ENCODE results near the gene AFF2. TPM values are rescaled to one million over a fixed set of nuclear protein-coding genes. Genes with fewer than 3 reads are reported as not detected.

Gene AFF2
- total RNA-seq, 2 donors from 2014 or later: 0.89 to 3.2 TPM

DNA sequence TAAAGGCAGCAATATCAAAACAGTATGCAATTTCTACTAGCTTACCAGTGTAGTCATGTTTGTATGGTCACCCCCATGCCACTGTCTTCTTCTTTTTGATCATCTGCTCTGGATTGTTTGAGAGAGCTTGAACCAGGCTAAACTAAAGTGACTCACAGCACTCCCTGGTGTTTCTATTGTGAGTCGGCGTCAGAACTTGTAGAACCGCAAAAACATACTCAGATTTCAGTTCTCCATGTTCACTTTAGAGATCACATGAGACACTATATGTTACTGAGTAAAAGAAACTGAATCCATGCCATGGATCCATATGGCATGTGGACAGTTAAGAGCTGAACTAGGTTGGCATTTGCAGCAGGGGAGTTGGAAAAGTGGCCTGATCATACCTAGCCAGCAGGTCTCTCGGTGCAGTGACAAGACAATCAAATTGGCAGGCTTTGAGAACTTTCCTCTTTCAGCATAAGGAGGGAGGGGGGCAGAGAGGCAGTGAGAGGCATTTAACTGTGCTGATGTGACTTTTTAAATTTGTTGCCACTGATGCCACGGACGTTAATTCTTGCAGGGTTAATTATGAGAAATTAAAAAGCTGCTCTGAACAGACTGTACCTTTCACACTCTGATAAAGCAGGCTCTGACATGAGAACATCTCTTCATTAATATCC is 88.4 kb downstream of the AFF2 start:
- no peaks in the 10 kb centered on the region for H3K36me3 ChIP-seq
- H3K4me1 ChIP-seq: no peaks in the 10 kb centered on the region
- no peak overlapping the region for H3K4me3 ChIP-seq
- TF ChIP-seq, protein P1, sequence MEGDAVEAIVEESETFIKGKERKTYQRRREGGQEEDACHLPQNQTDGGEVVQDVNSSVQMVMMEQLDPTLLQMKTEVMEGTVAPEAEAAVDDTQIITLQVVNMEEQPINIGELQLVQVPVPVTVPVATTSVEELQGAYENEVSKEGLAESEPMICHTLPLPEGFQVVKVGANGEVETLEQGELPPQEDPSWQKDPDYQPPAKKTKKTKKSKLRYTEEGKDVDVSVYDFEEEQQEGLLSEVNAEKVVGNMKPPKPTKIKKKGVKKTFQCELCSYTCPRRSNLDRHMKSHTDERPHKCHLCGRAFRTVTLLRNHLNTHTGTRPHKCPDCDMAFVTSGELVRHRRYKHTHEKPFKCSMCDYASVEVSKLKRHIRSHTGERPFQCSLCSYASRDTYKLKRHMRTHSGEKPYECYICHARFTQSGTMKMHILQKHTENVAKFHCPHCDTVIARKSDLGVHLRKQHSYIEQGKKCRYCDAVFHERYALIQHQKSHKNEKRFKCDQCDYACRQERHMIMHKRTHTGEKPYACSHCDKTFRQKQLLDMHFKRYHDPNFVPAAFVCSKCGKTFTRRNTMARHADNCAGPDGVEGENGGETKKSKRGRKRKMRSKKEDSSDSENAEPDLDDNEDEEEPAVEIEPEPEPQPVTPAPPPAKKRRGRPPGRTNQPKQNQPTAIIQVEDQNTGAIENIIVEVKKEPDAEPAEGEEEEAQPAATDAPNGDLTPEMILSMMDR (IDR thresholded peaks at IDR 0.05): no peak
- H3K27me3 ChIP-seq: no peaks in the 10 kb centered on the region
- DNase-seq (ENCODE audit: low spot score): no peak
- H3K9me3 ChIP-seq: no peaks in the 10 kb centered on the region
- H3K27ac ChIP-seq: no peak overlapping the region

DNA sequence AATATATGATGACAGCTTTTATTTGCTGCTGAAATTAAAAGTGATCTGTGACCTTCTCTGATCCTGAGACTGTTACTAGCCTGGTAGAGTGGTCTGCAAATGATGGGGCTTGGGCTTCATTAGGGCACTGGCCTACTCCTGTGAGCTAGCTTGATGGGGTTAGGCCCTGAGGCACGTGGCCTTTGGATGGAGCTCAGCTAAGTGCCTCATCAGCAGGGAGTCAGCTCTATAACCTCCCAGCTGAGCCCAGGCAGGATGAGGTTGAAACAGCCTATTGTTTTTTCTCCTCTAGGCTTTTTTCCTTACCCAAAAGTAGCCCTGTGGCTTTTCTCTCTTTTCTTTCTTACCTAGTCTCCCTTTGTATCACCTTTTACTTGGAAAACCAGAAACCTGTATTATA is 92.2 kb downstream of the AFF2 start:
- Histone ChIP-seq H3K27ac (no peak overlapping the region), H3K9me3 (no peaks in the 10 kb centered on the region), H3K4me1 (no peaks in the 10 kb centered on the region), H3K36me3 (no peaks in the 10 kb centered on the region), H3K27me3 (no peaks in the 10 kb centered on the region), H3K4me3 (no peak overlapping the region)
- no peak for DNase-seq (ENCODE audit: low spot score)
- TF ChIP-seq, protein P1 (IDR thresholded peaks at IDR 0.05): no peak

DNA sequence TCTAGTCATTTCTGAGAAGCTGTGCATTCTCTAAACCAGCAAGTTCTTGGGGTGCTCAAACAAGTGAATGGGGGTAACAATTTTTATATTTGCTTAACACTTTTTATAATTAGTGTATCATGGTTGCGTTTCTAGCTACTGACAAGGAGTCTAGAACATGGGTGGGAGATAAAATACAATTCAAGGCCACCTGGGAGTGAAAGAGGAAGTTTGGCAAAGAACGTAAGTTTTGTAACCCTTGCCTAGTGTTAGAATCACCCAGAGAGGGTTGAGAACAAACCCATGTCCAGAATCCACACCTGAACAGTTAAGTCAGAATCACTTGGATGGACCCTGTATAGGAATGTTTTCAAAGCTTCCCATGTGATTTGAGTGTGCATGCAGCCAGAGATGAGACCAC is 92.7 kb downstream of the AFF2 start:
- no peak overlapping the region for H3K4me3 ChIP-seq
- H3K4me1 ChIP-seq: no peaks in the 10 kb centered on the region
- H3K27ac ChIP-seq: no peak overlapping the region
- no peaks in the 10 kb centered on the region for H3K36me3 ChIP-seq
- H3K9me3 ChIP-seq: no peaks in the 10 kb centered on the region
- DNase-seq (ENCODE audit: low spot score): no peak
- no peaks in the 10 kb centered on the region for H3K27me3 ChIP-seq
- TF ChIP-seq, protein P1 (IDR thresholded peaks at IDR 0.05): no peak

DNA sequence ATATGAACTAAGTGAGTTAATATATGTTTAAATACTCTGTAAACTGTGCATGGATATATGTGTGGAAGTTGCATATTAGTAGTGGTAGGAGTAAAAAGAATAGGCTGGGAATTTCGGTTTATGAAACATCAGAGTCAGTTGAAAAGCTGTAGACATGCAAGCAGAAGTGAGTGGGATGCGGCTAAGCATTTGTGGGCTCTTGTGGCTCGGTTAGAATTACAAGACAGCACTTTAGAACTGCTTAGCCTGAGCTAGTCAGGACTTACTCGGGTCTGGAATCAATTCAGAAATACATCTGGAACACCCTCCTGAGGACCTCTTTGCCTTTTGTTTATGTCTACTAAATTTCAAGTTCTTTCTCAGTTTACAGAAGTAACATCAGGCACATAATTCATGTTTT is 93.6 kb downstream of the AFF2 start:
- TF ChIP-seq, protein P1 (IDR thresholded peaks at IDR 0.05): no peak
- Histone ChIP-seq H3K36me3 (no peaks in the 10 kb centered on the region), H3K9me3 (no peaks in the 10 kb centered on the region), H3K4me1 (no peaks in the 10 kb centered on the region), H3K27me3 (no peaks in the 10 kb centered on the region), H3K27ac (no peak overlapping the region), H3K4me3 (no peak overlapping the region)
- DNase-seq (ENCODE audit: low spot score): no peak

DNA sequence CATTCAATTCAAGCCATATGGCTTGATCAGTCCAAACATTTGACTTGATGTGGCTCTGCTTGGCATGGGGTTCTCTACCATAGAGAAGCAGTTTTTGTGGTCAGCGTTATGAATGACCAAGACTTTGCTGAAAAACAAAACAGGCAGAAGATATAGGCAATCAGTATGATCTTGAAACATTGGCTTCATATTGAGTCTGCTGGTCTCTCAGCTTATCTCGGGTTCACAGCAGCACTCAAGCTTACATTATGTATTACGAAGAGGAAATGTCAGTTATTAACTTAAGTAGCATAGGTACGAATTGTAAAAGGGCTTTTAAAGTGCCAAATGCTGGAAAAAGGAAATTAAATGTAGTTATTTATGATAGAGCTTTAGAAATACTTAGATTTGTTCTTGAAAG is 99.0 kb downstream of the AFF2 start:
- DNase-seq (ENCODE audit: low spot score): no peak
- TF ChIP-seq, protein P1 (IDR thresholded peaks at IDR 0.05): no peak
- Histone ChIP-seq H3K9me3 (no peaks in the 10 kb centered on the region), H3K4me3 (no peak overlapping the region), H3K27me3 (no peaks in the 10 kb centered on the region), H3K36me3 (no peaks in the 10 kb centered on the region), H3K27ac (no peak overlapping the region), H3K4me1 (no peaks in the 10 kb centered on the region)

DNA sequence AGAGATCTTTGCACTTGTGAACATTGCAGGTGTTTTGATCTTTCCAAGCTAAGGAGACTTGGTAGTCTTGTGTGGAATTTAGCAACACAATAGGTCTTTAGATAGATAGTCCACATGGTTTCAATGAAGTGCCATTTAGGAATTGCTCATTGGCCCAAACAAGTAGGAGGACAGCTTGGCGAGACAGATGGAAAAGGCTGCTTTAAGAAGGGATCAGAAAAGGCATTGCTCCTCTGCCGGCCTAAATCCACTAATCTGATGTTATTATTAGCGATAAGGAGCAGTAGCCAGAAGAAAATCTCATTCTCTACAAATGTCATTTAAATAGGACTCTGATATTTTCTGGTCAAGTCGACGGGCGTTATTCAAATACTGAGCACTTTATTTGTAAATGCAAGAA is 99.7 kb downstream of the AFF2 start:
- no peak for DNase-seq (ENCODE audit: low spot score)
- TF ChIP-seq, protein P1 (IDR thresholded peaks at IDR 0.05): no peak
- H3K36me3 ChIP-seq: no peaks in the 10 kb centered on the region

More for the DNA sequence above, 99.7 kb downstream of the AFF2 start:
- Histone ChIP-seq H3K9me3 (no peaks in the 10 kb centered on the region), H3K27me3 (no peaks in the 10 kb centered on the region), H3K27ac (no peak overlapping the region), H3K4me3 (no peak overlapping the region), H3K4me1 (no peaks in the 10 kb centered on the region)

All from right atrium auricular region (tissue), 2 donors.